ENCODE results near the gene IFI27L1.
"Not testable (repeated sequence)": the region's sequence is repeated elsewhere in the genome, so short reads cannot be mapped to it uniquely, and the experiment has no call there.

Gene IFI27L1

DNA sequence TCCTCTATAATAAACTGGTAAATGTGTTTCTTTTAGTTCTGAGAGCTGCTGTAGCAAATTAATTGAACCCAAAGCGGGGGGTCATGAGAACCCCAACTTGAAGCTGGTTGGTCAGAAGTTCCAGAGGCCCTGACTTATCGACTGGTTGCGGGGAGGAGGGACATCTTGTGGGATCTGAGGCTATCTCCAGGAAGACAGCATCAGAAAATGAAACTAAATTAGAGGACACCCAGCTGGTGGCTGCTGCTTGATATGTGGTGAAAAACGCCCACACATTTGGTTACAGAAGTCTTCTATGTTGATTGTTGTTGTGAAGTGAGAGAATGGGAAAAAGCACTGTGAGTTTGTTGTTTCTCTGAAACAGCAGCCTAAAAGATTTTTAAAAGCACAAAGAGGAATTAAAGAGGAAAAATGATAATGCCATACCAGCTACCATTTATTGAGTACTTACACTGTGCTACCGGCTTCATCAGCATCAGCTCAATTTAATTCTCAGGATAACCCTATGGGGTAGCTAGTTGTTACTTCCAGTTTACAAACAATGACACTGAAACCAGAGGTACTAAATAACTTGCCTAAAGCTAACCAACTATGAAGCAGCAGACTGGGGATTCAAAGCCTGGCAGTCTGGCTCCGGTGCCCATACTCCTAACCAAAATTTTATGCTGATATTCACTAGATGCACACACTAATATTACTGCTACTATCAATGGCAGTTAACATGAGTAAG, 24.4 kb upstream of the IFI27L1 start:
- no peak for DNase-seq
- H3K4me3 ChIP-seq (ENCODE audit: insufficient read depth, low read depth, low read length, poor library complexity, severe bottlenecking), result no peak overlapping the region
- H3K27me3 ChIP-seq (replicated peaks; ENCODE audit: control insufficient read depth, insufficient read depth, low read length, poor library complexity, severe bottlenecking), result no peaks in the 10 kb centered on the region
- no peaks in the 10 kb centered on the region for H3K9me3 ChIP-seq (ENCODE audit: control insufficient read depth, low read length)
- peaks cover 10% of the 10 kb centered on the region for H3K4me1 ChIP-seq (ENCODE audit: control insufficient read depth, insufficient read depth, low read length, poor library complexity, severe bottlenecking)
- H3K36me3 ChIP-seq (ENCODE audit: control insufficient read depth, insufficient read depth, low read length), result peaks cover 93% of the 10 kb centered on the region
- no peak overlapping the region for H3K27ac ChIP-seq (ENCODE audit: insufficient read depth, low read length, poor library complexity, severe bottlenecking)

DNA sequence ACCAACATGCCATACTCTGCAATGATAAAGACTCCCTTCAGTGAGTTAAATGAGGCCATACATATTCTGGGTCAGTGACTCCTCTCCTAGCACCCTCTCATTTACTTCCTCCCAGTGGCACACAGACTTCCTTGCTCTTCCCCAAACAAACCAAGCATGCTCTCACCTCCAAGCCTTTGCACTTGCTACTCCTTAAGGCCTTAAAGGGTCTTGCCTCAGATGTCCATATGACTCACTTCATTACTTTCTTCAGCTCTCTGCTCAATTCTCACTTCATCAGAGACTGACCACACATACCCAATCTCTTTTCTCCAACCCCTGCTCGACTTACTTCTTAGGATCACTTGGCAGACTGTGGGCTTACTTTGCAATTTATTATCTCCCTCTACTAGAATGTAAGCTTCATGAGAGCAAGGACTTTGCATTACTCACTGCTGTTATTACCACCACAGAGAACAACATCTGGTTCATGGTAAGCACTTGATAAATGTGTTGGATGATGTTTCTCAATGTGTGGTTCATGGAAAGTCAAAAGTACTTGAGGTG, 22.9 kb upstream of the IFI27L1 start:
- no peaks in the 10 kb centered on the region for H3K9me3 ChIP-seq (ENCODE audit: control insufficient read depth, low read length)
- no peak for DNase-seq
- H3K4me1 ChIP-seq (ENCODE audit: control insufficient read depth, insufficient read depth, low read length, poor library complexity, severe bottlenecking), result peaks cover 10% of the 10 kb centered on the region
- no peak overlapping the region for H3K27ac ChIP-seq (ENCODE audit: insufficient read depth, low read length, poor library complexity, severe bottlenecking)
- H3K27me3 ChIP-seq (replicated peaks; ENCODE audit: control insufficient read depth, insufficient read depth, low read length, poor library complexity, severe bottlenecking), result no peaks in the 10 kb centered on the region
- peaks cover 93% of the 10 kb centered on the region for H3K36me3 ChIP-seq (ENCODE audit: control insufficient read depth, insufficient read depth, low read length)
- H3K4me3 ChIP-seq (ENCODE audit: insufficient read depth, low read depth, low read length, poor library complexity, severe bottlenecking), result no peak overlapping the region

DNA sequence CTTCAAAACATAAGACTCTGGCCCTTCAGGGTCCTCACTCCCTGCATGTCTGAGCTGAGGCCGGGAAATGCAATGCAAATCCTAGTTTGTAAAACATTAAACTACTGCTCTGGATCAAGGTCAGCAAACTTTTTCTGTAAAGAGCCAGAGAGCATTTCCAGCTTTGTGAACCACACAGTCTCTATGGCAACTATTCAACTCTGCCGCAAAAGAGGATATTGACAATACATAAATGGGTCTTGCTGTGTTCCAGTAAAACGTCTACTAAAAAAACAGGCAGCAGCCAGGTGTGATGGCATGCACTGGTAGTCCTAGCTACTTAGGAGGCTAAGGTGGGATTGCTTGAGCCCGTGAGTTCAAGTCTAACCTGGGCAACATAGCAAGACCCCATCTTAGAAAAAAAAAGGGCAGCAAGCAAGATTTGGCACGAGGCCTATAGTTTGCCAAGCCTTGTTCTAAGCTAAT, 22.4 kb upstream of the IFI27L1 start:
- no peaks in the 10 kb centered on the region for H3K9me3 ChIP-seq (ENCODE audit: control insufficient read depth, low read length)
- H3K4me1 ChIP-seq (ENCODE audit: control insufficient read depth, insufficient read depth, low read length, poor library complexity, severe bottlenecking), result peaks cover 10% of the 10 kb centered on the region
- no peak for DNase-seq
- no peaks in the 10 kb centered on the region for H3K27me3 ChIP-seq (replicated peaks; ENCODE audit: control insufficient read depth, insufficient read depth, low read length, poor library complexity, severe bottlenecking)
- no peak overlapping the region for H3K4me3 ChIP-seq (ENCODE audit: insufficient read depth, low read depth, low read length, poor library complexity, severe bottlenecking)
- H3K36me3 ChIP-seq (ENCODE audit: control insufficient read depth, insufficient read depth, low read length), result peaks cover 93% of the 10 kb centered on the region
- no peak overlapping the region for H3K27ac ChIP-seq (ENCODE audit: insufficient read depth, low read length, poor library complexity, severe bottlenecking)

- H3K4me1 ChIP-seq (ENCODE audit: control insufficient read depth, insufficient read depth, low read length, poor library complexity, severe bottlenecking), result peaks cover 10% of the 10 kb centered on the region
- no peaks in the 10 kb centered on the region for H3K27me3 ChIP-seq (replicated peaks; ENCODE audit: control insufficient read depth, insufficient read depth, low read length, poor library complexity, severe bottlenecking)
- H3K36me3 ChIP-seq (ENCODE audit: control insufficient read depth, insufficient read depth, low read length), result peaks cover 80% of the 10 kb centered on the region
Observed at GRCh38 chr14:94059998-94060397, 21.1 kb upstream of the IFI27L1 start.

GRCh38 chr14:94062344-94062940, 18.7 kb upstream of the IFI27L1 start:
- Histone ChIP-seq H3K27me3 (replicated peaks; ENCODE audit: control insufficient read depth, insufficient read depth, low read length, poor library complexity, severe bottlenecking) (no peaks in the 10 kb centered on the region), H3K4me1 (ENCODE audit: control insufficient read depth, insufficient read depth, low read length, poor library complexity, severe bottlenecking) (peaks cover 17% of the 10 kb centered on the region), H3K27ac (ENCODE audit: insufficient read depth, low read length, poor library complexity, severe bottlenecking) (no peak overlapping the region), H3K4me3 (ENCODE audit: insufficient read depth, low read depth, low read length, poor library complexity, severe bottlenecking) (no peak overlapping the region), H3K9me3 (ENCODE audit: control insufficient read depth, low read length) (no peaks in the 10 kb centered on the region), H3K36me3 (ENCODE audit: control insufficient read depth, insufficient read depth, low read length) (peaks cover 63% of the 10 kb centered on the region)
- no peak for DNase-seq

More at GRCh38 chr14:94059998-94060397, 21.1 kb upstream of the IFI27L1 start:
- no peak overlapping the region for H3K4me3 ChIP-seq (ENCODE audit: insufficient read depth, low read depth, low read length, poor library complexity, severe bottlenecking)
- no peak for DNase-seq
- H3K27ac ChIP-seq (ENCODE audit: insufficient read depth, low read length, poor library complexity, severe bottlenecking), result no peak overlapping the region
- H3K9me3 ChIP-seq (ENCODE audit: control insufficient read depth, low read length), result no peaks in the 10 kb centered on the region

DNA sequence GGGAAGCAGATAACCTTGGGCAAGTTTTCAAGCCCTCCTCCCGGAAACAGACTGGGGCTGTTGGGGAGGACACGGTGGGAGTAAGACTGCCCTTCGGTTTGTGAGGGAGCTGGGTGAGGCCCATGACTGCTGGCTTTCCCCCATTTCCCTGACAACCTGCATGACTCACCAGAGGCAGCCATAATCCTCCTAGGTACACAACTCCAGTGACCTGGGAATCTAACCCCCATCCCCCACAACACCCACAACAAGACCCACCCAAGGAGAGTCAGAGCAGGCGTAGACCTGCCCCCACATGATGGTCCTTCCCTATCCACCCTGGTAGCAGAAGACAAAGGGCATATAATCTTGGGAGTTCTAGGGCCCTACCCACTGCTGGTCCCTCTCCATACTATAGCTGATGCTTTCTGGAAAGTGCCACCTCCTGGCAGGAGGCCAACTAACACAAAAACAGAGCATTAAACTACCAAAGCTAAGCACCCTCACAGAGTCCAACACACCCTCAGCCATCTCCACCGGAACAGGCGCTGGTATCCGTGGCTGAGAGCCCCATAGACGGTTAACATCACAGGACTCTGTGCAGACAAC, 14.9 kb upstream of the IFI27L1 start:
- no peak overlapping the region for H3K4me3 ChIP-seq (ENCODE audit: insufficient read depth, low read depth, low read length, poor library complexity, severe bottlenecking)
- H3K27me3 ChIP-seq (replicated peaks; ENCODE audit: control insufficient read depth, insufficient read depth, low read length, poor library complexity, severe bottlenecking), result no peaks in the 10 kb centered on the region
- H3K27ac ChIP-seq (ENCODE audit: insufficient read depth, low read length, poor library complexity, severe bottlenecking), result no peak overlapping the region
- peaks cover 14% of the 10 kb centered on the region for H3K4me1 ChIP-seq (ENCODE audit: control insufficient read depth, insufficient read depth, low read length, poor library complexity, severe bottlenecking)
- no peak for DNase-seq
- peaks cover 26% of the 10 kb centered on the region for H3K36me3 ChIP-seq (ENCODE audit: control insufficient read depth, insufficient read depth, low read length)
- no peaks in the 10 kb centered on the region for H3K9me3 ChIP-seq (ENCODE audit: control insufficient read depth, low read length)

GRCh38 chr14:94072076-94072475, 9.0 kb upstream of the IFI27L1 start:
- not testable (repeated sequence) for H3K27ac ChIP-seq (ENCODE audit: insufficient read depth, low read length, poor library complexity, severe bottlenecking); H3K36me3 ChIP-seq (ENCODE audit: control insufficient read depth, insufficient read depth, low read length); DNase-seq; H3K9me3 ChIP-seq (ENCODE audit: control insufficient read depth, low read length); H3K27me3 ChIP-seq (replicated peaks; ENCODE audit: control insufficient read depth, insufficient read depth, low read length, poor library complexity, severe bottlenecking); H3K4me3 ChIP-seq (ENCODE audit: insufficient read depth, low read depth, low read length, poor library complexity, severe bottlenecking)
- H3K4me1 ChIP-seq (ENCODE audit: control insufficient read depth, insufficient read depth, low read length, poor library complexity, severe bottlenecking), result peaks cover 10% of the 10 kb centered on the region

GRCh38 chr14:94074534-94074933, 6.6 kb upstream of the IFI27L1 start:
- no peaks in the 10 kb centered on the region for H3K27me3 ChIP-seq (replicated peaks; ENCODE audit: control insufficient read depth, insufficient read depth, low read length, poor library complexity, severe bottlenecking)
- no peak overlapping the region for H3K27ac ChIP-seq (ENCODE audit: insufficient read depth, low read length, poor library complexity, severe bottlenecking)
- no peaks in the 10 kb centered on the region for H3K9me3 ChIP-seq (ENCODE audit: control insufficient read depth, low read length)
- DNase-seq, result no peak
- H3K4me1 ChIP-seq (ENCODE audit: control insufficient read depth, insufficient read depth, low read length, poor library complexity, severe bottlenecking), result peaks cover 25% of the 10 kb centered on the region
- H3K36me3 ChIP-seq (ENCODE audit: control insufficient read depth, insufficient read depth, low read length), result peaks cover 16% of the 10 kb centered on the region
- no peak overlapping the region for H3K4me3 ChIP-seq (ENCODE audit: insufficient read depth, low read depth, low read length, poor library complexity, severe bottlenecking)

DNA sequence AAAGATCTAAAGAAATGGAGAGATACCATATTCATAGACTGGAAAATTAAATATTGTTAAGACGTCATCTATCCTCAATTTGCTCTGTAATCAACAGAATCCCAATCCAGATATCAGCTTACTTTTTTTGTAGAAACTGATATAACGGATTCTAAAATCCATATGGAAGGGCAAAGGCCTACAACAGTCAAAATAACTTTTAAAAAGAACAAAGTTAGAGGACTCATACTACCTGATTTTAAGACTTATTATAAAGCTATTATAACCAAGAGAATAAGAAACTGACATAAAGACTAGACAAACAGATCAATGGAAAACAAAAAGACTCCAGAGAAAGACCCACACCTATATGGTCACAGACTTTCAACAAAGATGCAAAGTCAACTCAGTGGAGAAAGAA, 6.1 kb upstream of the IFI27L1 start:
- Histone ChIP-seq H3K27me3 (replicated peaks; ENCODE audit: control insufficient read depth, insufficient read depth, low read length, poor library complexity, severe bottlenecking) (no peaks in the 10 kb centered on the region), H3K27ac (ENCODE audit: insufficient read depth, low read length, poor library complexity, severe bottlenecking) (no peak overlapping the region), H3K4me1 (ENCODE audit: control insufficient read depth, insufficient read depth, low read length, poor library complexity, severe bottlenecking) (peaks cover 26% of the 10 kb centered on the region), H3K36me3 (ENCODE audit: control insufficient read depth, insufficient read depth, low read length) (peaks cover 16% of the 10 kb centered on the region), H3K9me3 (ENCODE audit: control insufficient read depth, low read length) (no peaks in the 10 kb centered on the region), H3K4me3 (ENCODE audit: insufficient read depth, low read depth, low read length, poor library complexity, severe bottlenecking) (no peak overlapping the region)
- no peak for DNase-seq
